ENCODE data around the gene OLIG3. TPM values are rescaled to one million over a fixed set of nuclear protein-coding genes. Genes with fewer than 3 reads are reported as not detected.

The OLIG3 gene
- total RNA-seq, 1 experiment from 2014 or later = not detected

GRCh38 chr6:137514418-137514817, 20.2 kb upstream of the OLIG3 start:
- intact Hi-C loops (cut with micrococcal nuclease; ENCODE audit: unreplicated experiment) = no loop called here

GRCh38 chr6:137512757-137513605, 18.8 kb upstream of the OLIG3 start:
- no peak overlapping the region for H3K27ac ChIP-seq (ENCODE audit: low read depth, low read length, poor library complexity, severe bottlenecking)
- intact Hi-C loops (cut with micrococcal nuclease; ENCODE audit: unreplicated experiment) = no loop called here
- H3K27me3 ChIP-seq (replicated peaks; ENCODE audit: insufficient read depth, low read depth, low read length, poor library complexity) = peaks cover 88% of the 10 kb centered on the region
- ChIA-PET CTCF (no interaction called here), POLR2A (ENCODE audit: low non-redundant PET) (no interaction called here)
- no peak for DNase-seq (ENCODE audit: low spot score)
- no peak for TF ChIP-seq CTCF (conservative IDR thresholded peaks at IDR 0.05; ENCODE audit: low read depth, low read length)
- no peak for TF ChIP-seq EZH2 (IDR thresholded peaks at IDR 0.05; ENCODE audit: borderline replicate concordance, low read depth, low read length, poor library complexity, severe bottlenecking)
- H3K4me1 ChIP-seq (ENCODE audit: insufficient read depth, low read length, poor library complexity, severe bottlenecking) = no peaks in the 10 kb centered on the region
- BruUV-seq (replicated peaks) = no TSS peak
- no peaks in the 10 kb centered on the region for H3K36me3 ChIP-seq (ENCODE audit: insufficient read depth, low read length, poor library complexity, severe bottlenecking)
- H3K9me3 ChIP-seq (ENCODE audit: low read depth, low read length, poor library complexity, severe bottlenecking) = peaks cover 5% of the 10 kb centered on the region
- H3K4me3 ChIP-seq (ENCODE audit: low read depth, low read length, poor library complexity, severe bottlenecking) = no peak overlapping the region

More at GRCh38 chr6:137514418-137514817, 20.2 kb upstream of the OLIG3 start:
- peaks cover 5% of the 10 kb centered on the region for H3K9me3 ChIP-seq (ENCODE audit: low read depth, low read length, poor library complexity, severe bottlenecking)
- H3K36me3 ChIP-seq (ENCODE audit: insufficient read depth, low read length, poor library complexity, severe bottlenecking) = no peaks in the 10 kb centered on the region
- TF ChIP-seq EZH2 (IDR thresholded peaks at IDR 0.05; ENCODE audit: borderline replicate concordance, low read depth, low read length, poor library complexity, severe bottlenecking) (no peak), CTCF (conservative IDR thresholded peaks at IDR 0.05; ENCODE audit: low read depth, low read length) (no peak)
- ChIA-PET POLR2A (ENCODE audit: low non-redundant PET) (no interaction called here), CTCF (no interaction called here)
- BruUV-seq (replicated peaks) = no TSS peak
- H3K4me1 ChIP-seq (ENCODE audit: insufficient read depth, low read length, poor library complexity, severe bottlenecking) = no peaks in the 10 kb centered on the region
- no peak overlapping the region for H3K4me3 ChIP-seq (ENCODE audit: low read depth, low read length, poor library complexity, severe bottlenecking)
- H3K27ac ChIP-seq (ENCODE audit: low read depth, low read length, poor library complexity, severe bottlenecking) = no peak overlapping the region
- no peak for DNase-seq (ENCODE audit: low spot score)
- peaks cover 75% of the 10 kb centered on the region for H3K27me3 ChIP-seq (replicated peaks; ENCODE audit: insufficient read depth, low read depth, low read length, poor library complexity)

GRCh38 chr6:137510923-137511322, 16.7 kb upstream of the OLIG3 start:
- H3K4me3 ChIP-seq (ENCODE audit: low read depth, low read length, poor library complexity, severe bottlenecking) = no peak overlapping the region
- H3K27me3 ChIP-seq (replicated peaks; ENCODE audit: insufficient read depth, low read depth, low read length, poor library complexity) = peaks cover 86% of the 10 kb centered on the region
- peaks cover 5% of the 10 kb centered on the region for H3K9me3 ChIP-seq (ENCODE audit: low read depth, low read length, poor library complexity, severe bottlenecking)
- H3K4me1 ChIP-seq (ENCODE audit: insufficient read depth, low read length, poor library complexity, severe bottlenecking) = no peaks in the 10 kb centered on the region
- ChIA-PET POLR2A (ENCODE audit: low non-redundant PET) (no interaction called here), CTCF (no interaction called here)
- intact Hi-C loops (cut with micrococcal nuclease; ENCODE audit: unreplicated experiment) = no loop called here
- no peak overlapping the region for H3K27ac ChIP-seq (ENCODE audit: low read depth, low read length, poor library complexity, severe bottlenecking)
- H3K36me3 ChIP-seq (ENCODE audit: insufficient read depth, low read length, poor library complexity, severe bottlenecking) = no peaks in the 10 kb centered on the region
- no peak for DNase-seq (ENCODE audit: low spot score)
- BruUV-seq (replicated peaks) = no TSS peak
- no peak for TF ChIP-seq CTCF (conservative IDR thresholded peaks at IDR 0.05; ENCODE audit: low read depth, low read length)
- TF ChIP-seq EZH2 (IDR thresholded peaks at IDR 0.05; ENCODE audit: borderline replicate concordance, low read depth, low read length, poor library complexity, severe bottlenecking) = no peak
